Gastroesophageal sphincter (tissue), 4 donors: Measurements from ENCODE around the gene DND1. TPM values are rescaled to one million over a fixed set of nuclear protein-coding genes. Genes with fewer than 3 reads are reported as not detected.
A peak's percentile ranks its signal among the peaks of the same experiment; 100 is the strongest.
"Not testable (repeated sequence)": the region's sequence is repeated elsewhere in the genome, so short reads cannot be mapped to it uniquely, and the experiment has no call there.

Experiments used
- ATAC-seq: fragments of 150-250 bp; one replicate; pipeline ENCODE4 v1.9.1; 2016; ENCODE audit warnings: mild to moderate bottlenecking, moderate library complexity
- H3K27ac ChIP-seq, 4 donors: fragments of 200-600 bp; sonication (generic) in 3 of 4; 1 replicate in 3 of 4; 2 replicates in 1 of 4; pipeline ENCODE4 v1.5.1; 2016 to 2019
- H3K27me3 ChIP-seq: fragments of 200-600 bp; sonication (generic); one replicate; pipeline ENCODE4 v1.5.1; 2019
- H3K36me3 ChIP-seq, 2 donors: fragments of 200-600 bp; sonication (generic); one replicate each; pipeline ENCODE4 v1.5.1; 2019; ENCODE audit warnings: control low read depth in 1 of 2
- H3K4me1 ChIP-seq, 3 donors: fragments of 200-600 bp; sonication (generic); 1 replicate in 2 of 3; 2 replicates in 1 of 3; pipeline ENCODE4 v1.5.1; 2016 to 2019; ENCODE audit warnings: control low read depth in 2 of 3
- H3K4me3 ChIP-seq, 2 donors: fragments of 200-600 bp; sonication (generic); one replicate each; pipeline ENCODE4 v1.5.1; 2019; ENCODE audit warnings: mild to moderate bottlenecking in 1 of 2, moderate library complexity in 1 of 2
- H3K9me3 ChIP-seq, 3 donors: fragments of 200-600 bp; sonication (generic); one replicate each; pipeline ENCODE4 v1.5.1; 2017 to 2019; ENCODE audit warnings: control low read depth in 2 of 3
- EP300 ChIP-seq: sonication (generic); formaldehyde crosslinking; IDR thresholded peaks from one replicate; pipeline ENCODE4 v1.6.1; 2017; ENCODE audit warnings: antibody characterized with exemption, mild to moderate bottlenecking
- POLR2A ChIP-seq, 2 donors: fragments of 450-650 bp; IDR thresholded peaks; one replicate each; pipeline ENCODE4 v1.6.1; 2017; ENCODE audit warnings: antibody characterized with exemption in 2 of 2, mild to moderate bottlenecking in 2 of 2, moderate library complexity in 1 of 2
- POLR2AphosphoS5 ChIP-seq: sonication (generic); formaldehyde crosslinking; IDR thresholded peaks from one replicate; pipeline ENCODE4 v1.6.1; 2017; ENCODE audit warnings: antibody characterized with exemption
- WGBS, 2 donors: methylation state at CpG; one replicate each; pipeline ENCODE4 v1.1.5; 2018; ENCODE audit warnings: low coverage in 1 of 2; 5-methylcytosine and 5-hydroxymethylcytosine counted together
- total RNA-seq, 4 donors: library from RNA; depleted of rRNA; stranded (reverse); fragments of >200 nt; gene quantifications; one replicate each; pipeline ENCODE4 v1.1.0, GENCODE V29; 2016
- TF ChIP-seq, protein P1 (sequence below), 4 experiments: fragments of 200-600 bp in 2 of 4; fragments of 450-650 bp in 2 of 4; sonication (generic) in 1 of 4; IDR thresholded peaks; one replicate each; pipeline ENCODE4 v1.5.1; 2017 to 2019; ENCODE audit warnings: antibody characterized with exemption in 4 of 4, mild to moderate bottlenecking in 2 of 4, moderate library complexity in 2 of 4

The DND1 gene
- under 1 TPM in 3 of 4 donors, not detected in 1; 0.19 to 0.67 (median 0.62) TPM for total RNA-seq

GRCh38 chr5:140673187-140673976 is at the start of gene DND1:
DND1 (minus strand) TSS chr5:140673576; CDS start chr5:140673542, 34 bp downstream.
- WGBS, 2 donors = 80 to 87% methylated on average over 3 to 17 of the region's 45 CpGs
- Histone ChIP-seq H3K4me1 (peaks cover 0 to 12% (median 0%) of the 10 kb centered on the region in 3 donors), H3K36me3 (peaks cover 0 to 99% of the 10 kb centered on the region in 2 donors), H3K27ac (no peak within 1 kb of the TSS), H3K27me3 (no peaks in the 10 kb centered on the region), H3K4me3 (peak within 1 kb of the TSS in 1 of 2 donors; percentile 30), H3K9me3 (no peaks in the 10 kb centered on the region)
- no peak for ATAC-seq
- TF ChIP-seq POLR2A (IDR thresholded peaks at IDR 0.05) (no peak), EP300 (no peak), POLR2AphosphoS5 (no peak)
- TF ChIP-seq, protein P1, sequence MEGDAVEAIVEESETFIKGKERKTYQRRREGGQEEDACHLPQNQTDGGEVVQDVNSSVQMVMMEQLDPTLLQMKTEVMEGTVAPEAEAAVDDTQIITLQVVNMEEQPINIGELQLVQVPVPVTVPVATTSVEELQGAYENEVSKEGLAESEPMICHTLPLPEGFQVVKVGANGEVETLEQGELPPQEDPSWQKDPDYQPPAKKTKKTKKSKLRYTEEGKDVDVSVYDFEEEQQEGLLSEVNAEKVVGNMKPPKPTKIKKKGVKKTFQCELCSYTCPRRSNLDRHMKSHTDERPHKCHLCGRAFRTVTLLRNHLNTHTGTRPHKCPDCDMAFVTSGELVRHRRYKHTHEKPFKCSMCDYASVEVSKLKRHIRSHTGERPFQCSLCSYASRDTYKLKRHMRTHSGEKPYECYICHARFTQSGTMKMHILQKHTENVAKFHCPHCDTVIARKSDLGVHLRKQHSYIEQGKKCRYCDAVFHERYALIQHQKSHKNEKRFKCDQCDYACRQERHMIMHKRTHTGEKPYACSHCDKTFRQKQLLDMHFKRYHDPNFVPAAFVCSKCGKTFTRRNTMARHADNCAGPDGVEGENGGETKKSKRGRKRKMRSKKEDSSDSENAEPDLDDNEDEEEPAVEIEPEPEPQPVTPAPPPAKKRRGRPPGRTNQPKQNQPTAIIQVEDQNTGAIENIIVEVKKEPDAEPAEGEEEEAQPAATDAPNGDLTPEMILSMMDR (IDR thresholded peaks at IDR 0.05) = no peak

GRCh38 chr5:140721395-140721794 is 48.0 kb upstream of the DND1 start:
- ATAC-seq, H3K9me3 ChIP-seq, H3K36me3 ChIP-seq, H3K4me3 ChIP-seq, H3K27ac ChIP-seq, H3K4me1 ChIP-seq: not testable (repeated sequence)
- peaks cover 17% of the 10 kb centered on the region for H3K27me3 ChIP-seq
- 71 to 82% methylated on average over 2 of the region's 5 CpGs for WGBS, 2 donors

DNA sequence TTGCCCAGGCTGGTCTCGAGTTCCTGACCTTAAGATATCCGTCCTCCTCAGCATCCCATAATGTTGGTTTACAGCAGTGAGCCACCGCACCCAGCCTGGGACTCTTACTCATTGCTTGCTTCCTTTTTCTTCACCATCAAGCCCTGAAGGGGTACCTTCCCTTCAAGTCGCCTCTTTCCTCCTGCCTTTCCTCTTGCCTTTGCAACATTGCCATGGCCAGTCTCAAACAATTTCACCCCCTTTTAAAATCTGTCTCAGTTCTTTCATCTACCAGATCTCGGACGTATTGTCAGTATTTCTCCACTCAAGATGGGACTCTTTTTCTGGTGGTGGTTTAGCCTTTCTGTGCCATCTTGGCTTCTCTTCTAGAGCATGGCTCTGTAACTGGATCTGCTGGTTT is 47.4 kb upstream of the DND1 start:
- WGBS, 2 donors = 52 to 66% methylated on average over 6 of the region's 6 CpGs

GRCh38 chr5:140718266-140718592 is 44.9 kb upstream of the DND1 start:
- 76 to 90% methylated on average over 7 of the region's 7 CpGs for WGBS, 2 donors
- Histone ChIP-seq H3K27ac (no peak overlapping the region), H3K36me3 (no peaks in the 10 kb centered on the region), H3K27me3 (peaks cover 1% of the 10 kb centered on the region), H3K4me3 (no peak overlapping the region), H3K4me1 (no peaks in the 10 kb centered on the region), H3K9me3 (no peaks in the 10 kb centered on the region)
- ATAC-seq = no peak
- no peak for TF ChIP-seq POLR2A (IDR thresholded peaks at IDR 0.05)
- no peak for TF ChIP-seq EP300
- TF ChIP-seq, protein P1 (IDR thresholded peaks at IDR 0.05) = no peak
- no peak for TF ChIP-seq POLR2AphosphoS5

More for the DNA sequence above, 47.4 kb upstream of the DND1 start:
- H3K4me3 ChIP-seq, H3K27ac ChIP-seq, H3K4me1 ChIP-seq, H3K9me3 ChIP-seq, H3K36me3 ChIP-seq, ATAC-seq: not testable (repeated sequence)
- peaks cover 14% of the 10 kb centered on the region for H3K27me3 ChIP-seq

DNA sequence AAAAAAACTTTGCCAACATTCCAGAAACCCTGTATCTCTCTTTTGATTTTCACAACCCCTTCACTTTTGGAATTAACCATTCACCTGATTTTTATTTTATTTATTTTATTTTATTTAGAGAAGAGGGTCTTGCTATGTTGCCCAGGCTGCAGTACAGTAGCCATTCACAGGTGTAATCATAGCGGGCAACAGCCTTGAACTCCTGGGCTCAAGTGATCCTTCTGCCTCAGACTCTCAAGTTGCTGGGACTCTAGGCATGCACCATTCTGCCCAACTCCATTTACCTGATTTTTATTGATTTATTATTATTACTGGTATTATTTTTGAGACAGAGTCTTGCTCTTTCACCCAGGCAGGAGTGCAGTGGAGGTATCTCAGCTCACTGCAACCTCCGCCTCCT is 42.9 kb upstream of the DND1 start:
- 91 to 100% methylated on average over 1 to 2 of the region's 2 CpGs for WGBS, 2 donors
- not testable (repeated sequence) for H3K36me3 ChIP-seq, H3K27ac ChIP-seq, H3K9me3 ChIP-seq, H3K4me1 ChIP-seq, H3K27me3 ChIP-seq, ATAC-seq, H3K4me3 ChIP-seq

- Histone ChIP-seq H3K9me3 (no peaks in the 10 kb centered on the region), H3K36me3 (no peaks in the 10 kb centered on the region), H3K4me1 (peaks cover 0 to 8% (median 4%) of the 10 kb centered on the region in 3 donors), H3K27ac (no peak overlapping the region), H3K4me3 (no peak overlapping the region), H3K27me3 (no peaks in the 10 kb centered on the region)
- ATAC-seq = no peak
- WGBS, 2 donors = 92% methylated on average over 1 of the region's 1 CpG; no CpG with 5 or more reads in 1 of the 2 donors
- TF ChIP-seq POLR2AphosphoS5 = no peak
Observed at GRCh38 chr5:140713562-140714094, 40.3 kb upstream of the DND1 start.

- no peak for ATAC-seq
- WGBS, 2 donors = 100% methylated on average over 1 of the region's 1 CpG
- Histone ChIP-seq H3K4me1 (peaks cover 0 to 8% (median 4%) of the 10 kb centered on the region in 3 donors), H3K27me3 (no peaks in the 10 kb centered on the region), H3K4me3 (peak overlapping the region in 1 of 2 donors; percentile 60), H3K9me3 (no peaks in the 10 kb centered on the region), H3K27ac (peak overlapping the region in 3 of 4 donors; percentile 82 to 88 (median 88)), H3K36me3 (peaks cover 0 to 10% of the 10 kb centered on the region in 2 donors)
- TF ChIP-seq POLR2AphosphoS5 = no peak
- TF ChIP-seq, protein P1 (IDR thresholded peaks at IDR 0.05) = no peak
- no peak for TF ChIP-seq POLR2A (IDR thresholded peaks at IDR 0.05)
- no peak for TF ChIP-seq EP300
Observed at GRCh38 chr5:140711794-140712193, 38.4 kb upstream of the DND1 start.
